ENCODE results near the gene WLS. TPM values are rescaled to one million over a fixed set of nuclear protein-coding genes. Genes with fewer than 3 reads are reported as not detected.
A peak's percentile ranks its signal among the peaks of the same experiment; 100 is the strongest.

The WLS gene
- total and polyA plus RNA-seq, 7 donors = 12.6 to 188 (median 99.2) TPM

DNA sequence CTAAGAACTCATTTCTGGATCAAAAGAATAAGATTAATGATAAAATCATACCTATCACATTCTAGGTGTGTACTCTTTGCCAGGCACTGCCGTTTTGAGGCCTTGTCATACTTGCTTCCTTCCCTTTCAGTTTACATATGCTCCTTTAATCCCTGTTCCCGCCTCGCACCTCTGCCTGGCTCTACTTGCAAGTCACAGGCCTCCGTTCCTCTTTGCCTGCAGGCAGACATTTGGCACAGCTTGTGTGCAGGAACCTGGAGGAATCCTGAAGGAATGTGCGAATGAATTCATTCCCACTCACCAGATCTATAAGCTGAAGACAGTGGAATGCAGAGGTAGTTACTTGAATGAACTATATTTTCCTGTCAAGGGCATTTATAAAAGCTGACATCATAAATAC, 13.8 kb downstream of the WLS start:
- Histone ChIP-seq H3K36me3 (no peaks in the 10 kb centered on the region), H3K9me3 (no peaks in the 10 kb centered on the region), H3K27me3 (no peaks in the 10 kb centered on the region), H3K4me3 (no peak overlapping the region), H3K4me1 (peaks cover 0 to 91% (median 81%) of the 10 kb centered on the region in 4 donors), H3K27ac (peak overlapping the region; percentile 72 to 82 (median 77))
- 71 to 72% methylated on average over 5 of the region's 5 CpGs for WGBS, 2 donors
- intact Hi-C loops (cut with DNase I) = no loop called here
- TF ChIP-seq EP300 (IDR thresholded peaks at IDR 0.05) (no peak), CTCF (IDR thresholded peaks at IDR 0.05) (no peak), POLR2AphosphoS5 (IDR thresholded peaks at IDR 0.05) (no peak), POLR2A (IDR thresholded peaks at IDR 0.05) (no peak)
- DNase-seq = no peak

DNA sequence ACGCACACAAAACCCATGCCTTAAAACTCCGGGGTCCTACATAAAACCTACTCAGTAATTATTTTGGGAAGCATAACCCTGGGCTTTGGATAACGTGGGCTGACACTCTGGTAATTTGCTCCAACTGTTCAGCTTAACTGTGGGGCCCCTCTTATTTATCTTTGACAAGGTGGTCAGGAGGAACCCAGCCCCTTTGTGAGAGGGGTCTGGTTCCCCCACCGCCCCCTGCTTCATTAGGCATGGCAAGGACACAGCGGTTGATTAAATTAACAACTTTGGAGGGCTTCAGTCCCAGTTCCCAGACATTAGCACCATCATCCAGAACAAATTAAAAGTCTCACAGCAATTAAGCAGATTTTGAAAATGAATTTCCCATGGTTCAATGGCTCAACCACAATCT, 14.7 kb downstream of the WLS start:
- intact Hi-C loops (cut with DNase I) = no loop called here
- H3K4me1 ChIP-seq = peaks cover 0 to 92% (median 82%) of the 10 kb centered on the region in 4 donors
- WGBS, 2 donors = 93 to 94% methylated on average over 5 of the region's 5 CpGs

DNA sequence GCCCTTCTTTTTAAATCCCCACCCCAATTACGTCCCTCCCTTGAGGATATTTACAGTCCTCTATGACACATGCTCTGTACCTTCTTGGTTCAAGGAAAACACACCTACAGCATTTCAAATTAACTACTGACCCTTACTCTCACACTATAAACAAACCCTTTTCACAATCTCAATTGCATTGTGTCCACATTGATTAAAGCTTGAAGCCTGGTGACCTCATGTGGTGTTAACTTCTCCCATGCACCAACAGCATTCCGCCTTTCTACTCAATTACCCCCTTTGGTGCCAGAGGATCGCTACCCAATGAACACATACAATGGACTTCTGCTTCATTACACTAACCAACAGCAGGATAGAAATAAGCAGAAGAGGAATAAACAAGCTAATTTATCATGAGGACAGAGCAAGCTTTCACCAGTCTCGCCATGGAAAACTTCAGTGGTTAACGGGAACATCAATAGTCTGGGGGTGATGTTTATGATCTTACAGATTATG, 15.2 kb downstream of the WLS start:
- no peak for DNase-seq
- intact Hi-C loops (cut with DNase I) = no loop called here
- Histone ChIP-seq H3K4me1 (peaks cover 0 to 92% (median 81%) of the 10 kb centered on the region in 4 donors), H3K4me3 (no peak overlapping the region), H3K27ac (peak overlapping the region; percentile 72 to 82 (median 77)), H3K9me3 (no peaks in the 10 kb centered on the region), H3K27me3 (no peaks in the 10 kb centered on the region), H3K36me3 (no peaks in the 10 kb centered on the region)
- 82 to 85% methylated on average over 5 of the region's 5 CpGs for WGBS, 2 donors
- TF ChIP-seq POLR2A (IDR thresholded peaks at IDR 0.05) = no peak
- TF ChIP-seq CTCF (IDR thresholded peaks at IDR 0.05) = no peak
- no peak for TF ChIP-seq EP300 (IDR thresholded peaks at IDR 0.05)
- no peak for TF ChIP-seq POLR2AphosphoS5 (IDR thresholded peaks at IDR 0.05)

More for the DNA sequence above, 14.7 kb downstream of the WLS start:
- TF ChIP-seq POLR2A (IDR thresholded peaks at IDR 0.05) = no peak
- no peak for TF ChIP-seq CTCF (IDR thresholded peaks at IDR 0.05)
- TF ChIP-seq POLR2AphosphoS5 (IDR thresholded peaks at IDR 0.05) = no peak
- TF ChIP-seq EP300 (IDR thresholded peaks at IDR 0.05) = no peak
- H3K4me3 ChIP-seq = no peak overlapping the region
- H3K27ac ChIP-seq = peak overlapping the region; percentile 72 to 82 (median 77)
- H3K9me3 ChIP-seq = no peaks in the 10 kb centered on the region
- H3K36me3 ChIP-seq = no peaks in the 10 kb centered on the region
- H3K27me3 ChIP-seq = no peaks in the 10 kb centered on the region
- DNase-seq = no peak

DNA sequence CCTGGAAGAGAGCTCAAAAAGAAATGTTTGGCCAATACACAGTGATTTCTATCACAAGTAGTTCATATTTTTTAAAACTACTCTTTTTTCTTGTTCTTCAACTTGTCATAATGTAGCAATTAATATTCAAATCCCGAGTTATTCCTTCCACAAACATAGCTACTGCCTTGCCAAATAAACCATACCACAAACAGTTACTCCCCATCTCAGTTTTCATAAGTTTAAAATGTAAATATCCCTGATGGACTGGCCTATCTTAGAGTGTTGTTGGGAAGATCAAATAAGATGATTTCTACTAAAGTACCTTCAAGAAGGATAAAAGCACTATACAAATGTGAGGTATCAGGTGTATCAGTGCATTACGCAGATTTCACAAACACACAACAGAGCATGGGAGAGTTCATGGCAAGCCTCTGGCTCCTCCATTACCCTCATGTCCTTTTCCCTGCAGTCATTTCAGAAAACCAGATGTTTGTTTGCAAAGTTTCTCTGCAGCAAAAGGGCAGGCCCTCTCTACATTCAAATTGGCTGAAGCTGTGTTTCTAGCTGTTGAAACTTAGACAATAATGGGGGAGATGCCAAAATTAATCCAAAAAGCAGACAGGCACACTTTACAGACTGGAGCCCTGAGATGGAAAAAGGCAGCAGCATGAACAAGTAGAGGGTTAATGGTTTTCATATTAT, 16.1 kb downstream of the WLS start:
- no peak overlapping the region for H3K4me3 ChIP-seq
- TF ChIP-seq CTCF (IDR thresholded peaks at IDR 0.05) (no peak), EP300 (IDR thresholded peaks at IDR 0.05) (no peak), POLR2A (IDR thresholded peaks at IDR 0.05) (no peak), POLR2AphosphoS5 (IDR thresholded peaks at IDR 0.05) (no peak)
- no peaks in the 10 kb centered on the region for H3K27me3 ChIP-seq
- intact Hi-C loops (cut with DNase I) = loop anchor here (1.0 kb wide), 1 partner anchor 14 kb away; no protein-coding TSS in a partner anchor
- peak overlapping the region; percentile 72 to 82 (median 77) for H3K27ac ChIP-seq
- no peaks in the 10 kb centered on the region for H3K9me3 ChIP-seq
- DNase-seq = no peak
- H3K36me3 ChIP-seq = no peaks in the 10 kb centered on the region
- 72 to 76% methylated on average over 2 of the region's 2 CpGs for WGBS, 2 donors
- H3K4me1 ChIP-seq = peaks cover 0 to 92% (median 79%) of the 10 kb centered on the region in 4 donors
